HG02571 (cell line): ENCODE measurements around the gene IPO11.
"Not testable (repeated sequence)": the region's sequence is repeated elsewhere in the genome, so short reads cannot be mapped to it uniquely, and the experiment has no call there.

Experiments used
- ATAC-seq: cut with Tn5 transposase; IDR thresholded peaks from one replicate; pipeline ENCODE4 v1.9.1; 2021; ENCODE audit warnings: mild to moderate bottlenecking, moderate library complexity; ENCODE audit not compliant: unreplicated experiment

The IPO11 gene

GRCh38 chr5:62594364-62594984 lies 181.9 kb downstream of the IPO11 start:
- no peak for ATAC-seq

- ATAC-seq: no peak
Observed at GRCh38 chr5:62596096-62596495, 183.5 kb downstream of the IPO11 start.

- no peak for ATAC-seq
Observed at GRCh38 chr5:62596691-62597090, 184.1 kb downstream of the IPO11 start.

GRCh38 chr5:62597314-62597713 lies 184.8 kb downstream of the IPO11 start:
- ATAC-seq: no peak

GRCh38 chr5:62600560-62601252 lies 188.1 kb downstream of the IPO11 start:
- ATAC-seq: no peak

- no peak for ATAC-seq
Observed at GRCh38 chr5:62603934-62604333, 191.4 kb downstream of the IPO11 start.

GRCh38 chr5:62605638-62606037 lies 193.1 kb downstream of the IPO11 start:
- ATAC-seq: no peak

GRCh38 chr5:62606878-62607277 lies 194.3 kb downstream of the IPO11 start:
- no peak for ATAC-seq

- ATAC-seq: no peak
Observed at GRCh38 chr5:62607615-62608014, 195.1 kb downstream of the IPO11 start.

GRCh38 chr5:62608529-62609511 lies 196.3 kb downstream of the IPO11 start:
- no peak for ATAC-seq

GRCh38 chr5:62614355-62614754 lies 201.8 kb downstream of the IPO11 start:
- ATAC-seq: no peak

- ATAC-seq: no peak
Observed at GRCh38 chr5:62616615-62617277, 204.2 kb downstream of the IPO11 start.

GRCh38 chr5:62617943-62618342 lies 205.4 kb downstream of the IPO11 start:
- ATAC-seq: no peak

- no peak for ATAC-seq
Observed at GRCh38 chr5:62620761-62621160, 208.2 kb downstream of the IPO11 start.

GRCh38 chr5:62621280-62621679 lies 208.7 kb downstream of the IPO11 start:
- ATAC-seq: no peak

GRCh38 chr5:62623271-62623670 lies 210.7 kb downstream of the IPO11 start:
- ATAC-seq: no peak

GRCh38 chr5:62624436-62624835 lies 211.9 kb downstream of the IPO11 start:
- not testable (repeated sequence) for ATAC-seq

- ATAC-seq: no peak
Observed at GRCh38 chr5:62626534-62626933, 214.0 kb downstream of the IPO11 start.

- no peak for ATAC-seq
Observed at GRCh38 chr5:62627121-62627520, 214.6 kb downstream of the IPO11 start.

GRCh38 chr5:62627901-62628300 lies 215.3 kb downstream of the IPO11 start:
- no peak for ATAC-seq
